ENCODE measurements around the gene GTPBP3. TPM values are rescaled to one million over a fixed set of nuclear protein-coding genes. Genes with fewer than 3 reads are reported as not detected.
A peak's percentile ranks its signal among the peaks of the same experiment; 100 is the strongest.

Gene GTPBP3
- total RNA-seq, 4 donors from 2014 or later: 17.7 to 21.8 (median 19.6) TPM

- H3K27me3 ChIP-seq: no peaks in the 10 kb centered on the region
- H3K9me3 ChIP-seq: no peaks in the 10 kb centered on the region
- H3K27ac ChIP-seq: peak within 1 kb of the TSS; percentile 90 to 91 (median 90)
- no peaks in the 10 kb centered on the region for H3K36me3 ChIP-seq
- intact Hi-C loops (cut with DNase I): no loop called here
- peaks cover 44 to 46% of the 10 kb centered on the region in 2 donors for H3K4me1 ChIP-seq
- TF ChIP-seq CTCF (IDR thresholded peaks at IDR 0.05): peak; percentile 21 to 96 (median 86)
- peak in 1 of 2 donors; percentile 86 for TF ChIP-seq POLR2A (IDR thresholded peaks at IDR 0.05)
- peak; percentile 99 for DNase-seq
- peak within 1 kb of the TSS; percentile 37 to 57 (median 55) for H3K4me3 ChIP-seq (replicated peaks in 1 of 3)
- 0 to 1% methylated on average over 17 to 21 of the region's 55 CpGs for whole genome bisulfite sequencing, 2 donors
Measured at GRCh38 chr19:17305517-17306284, 31.7 kb upstream of the GTPBP3 start, which contains the start of gene MRPL34. MRPL34 (plus strand) TSS chr19:17305872; CDS start chr19:17305893, 21 bp downstream.

- intact Hi-C loops (cut with DNase I): no loop called here
- no peak for TF ChIP-seq POLR2A (IDR thresholded peaks at IDR 0.05)
- TF ChIP-seq CTCF (IDR thresholded peaks at IDR 0.05): no peak
- Histone ChIP-seq H3K4me3 (replicated peaks in 1 of 3) (peak overlapping the region; percentile 37 to 57 (median 55)), H3K27ac (peak overlapping the region; percentile 90 to 91 (median 90)), H3K4me1 (peaks cover 49 to 51% of the 10 kb centered on the region in 2 donors), H3K27me3 (no peaks in the 10 kb centered on the region), H3K36me3 (no peaks in the 10 kb centered on the region), H3K9me3 (no peaks in the 10 kb centered on the region)
- DNase-seq: peak in 1 of 2 donors; percentile 59
- 10 to 31% methylated on average over 6 to 18 of the region's 28 CpGs for WGBS, 2 donors
Measured at GRCh38 chr19:17306285-17306714, 31.1 kb upstream of the GTPBP3 start.

GRCh38 chr19:17307876-17308377 lies 29.4 kb upstream of the GTPBP3 start:
- no peaks in the 10 kb centered on the region for H3K27me3 ChIP-seq
- intact Hi-C loops (cut with DNase I): no loop called here
- no peaks in the 10 kb centered on the region for H3K9me3 ChIP-seq
- H3K4me3 ChIP-seq (replicated peaks in 1 of 3): no peak overlapping the region
- 84 to 87% methylated on average over 8 of the region's 8 CpGs for WGBS, 2 donors
- peaks cover 48 to 51% of the 10 kb centered on the region in 2 donors for H3K4me1 ChIP-seq
- H3K27ac ChIP-seq: no peak overlapping the region
- H3K36me3 ChIP-seq: no peaks in the 10 kb centered on the region
- TF ChIP-seq CTCF (IDR thresholded peaks at IDR 0.05) (no peak), POLR2A (IDR thresholded peaks at IDR 0.05) (no peak)
- no peak for DNase-seq

- no peaks in the 10 kb centered on the region for H3K27me3 ChIP-seq
- intact Hi-C loops (cut with DNase I): no loop called here
- H3K9me3 ChIP-seq: no peaks in the 10 kb centered on the region
- peaks cover 4 to 7% of the 10 kb centered on the region in 2 donors for H3K36me3 ChIP-seq
- DNase-seq: peak; percentile 100
- H3K4me3 ChIP-seq (replicated peaks in 1 of 3): peak within 1 kb of the TSS; percentile 77 to 81 (median 78)
- H3K27ac ChIP-seq: peak within 1 kb of the TSS in 2 of 3 donors; percentile 27 to 55
- 0 to 1% methylated on average over 34 to 36 of the region's 46 CpGs for WGBS, 2 donors
- H3K4me1 ChIP-seq: peaks cover 38 to 40% of the 10 kb centered on the region in 2 donors
- TF ChIP-seq CTCF (IDR thresholded peaks at IDR 0.05) (no peak), POLR2A (IDR thresholded peaks at IDR 0.05) (peak in 1 of 2 donors; percentile 57)
Measured at GRCh38 chr19:17309198-17309964, 28.0 kb upstream of the GTPBP3 start, which contains the start of gene DDA1. DDA1 (plus strand) TSS chr19:17309563; CDS start chr19:17309655, 92 bp downstream.

All from thyroid gland (tissue), 4 donors.